IMR-90 (cell line): Measurements from ENCODE around the gene ZXDC. TPM values are rescaled to one million over a fixed set of nuclear protein-coding genes. Genes with fewer than 3 reads are reported as not detected.
A peak's percentile ranks its signal among the peaks of the same experiment; 100 is the strongest.

Experiments used
- ATAC-seq: fragments of 200-7000 bp; cut with Tn5 transposase; 2 replicates; pipeline ENCODE4 v1.9.1; 2020; ENCODE audit warnings: low read depth, mild to moderate bottlenecking, moderate library complexity
- BruUV-seq: library from RNA; stranded (reverse); fragments of 400-500 nt; replicated peaks from 2 replicates; lab custom pipeline; 2021; lab: Mats Ljungman, UMichigan
- CTCF ChIA-PET: fragments of 300-600 bp; formaldehyde crosslinking; extraction: SDS; loops from one replicate; lab custom pipeline; 2021; ENCODE audit warnings: antibody characterized with exemption; lab: Yijun Ruan, JAX
- POLR2A ChIA-PET: fragments of 300-600 bp; sonication (Branson Sonifier 250); formaldehyde crosslinking; loops from one replicate; lab custom pipeline; 2022; ENCODE audit warnings: antibody characterized with exemption; ENCODE audit not compliant: unreplicated experiment; lab: Charles Lee
- DNase-seq: peaks from one replicate; pipeline ENCODE4 v3.0.0; 2013
- H2AFZ ChIP-seq: replicated peaks from 2 replicates; pipeline ENCODE3; 2013; ENCODE audit warnings: low read length, mild to moderate bottlenecking; ENCODE audit not compliant: poor library complexity
- H2AK5ac ChIP-seq: 2 replicates; pipeline ENCODE4 v1.6.1; 2013; ENCODE audit warnings: low read depth, low read length, inconsistent platforms
- H2AK9ac ChIP-seq: replicated peaks from 2 replicates; pipeline ENCODE3; 2013; ENCODE audit warnings: mild to moderate bottlenecking, low read depth, low read length, moderate library complexity; ENCODE audit not compliant: poor library complexity
- H2BK120ac ChIP-seq: 2 replicates; pipeline ENCODE4 v1.6.1; 2013; ENCODE audit warnings: low read depth, low read length, inconsistent platforms
- H2BK15ac ChIP-seq: 3 replicates; pipeline ENCODE4 v1.6.1; 2013; ENCODE audit warnings: low read depth, low read length, inconsistent platforms
- H2BK20ac ChIP-seq: 2 replicates; pipeline ENCODE4 v1.6.1; 2013; ENCODE audit warnings: low read depth, mild to moderate bottlenecking, inconsistent platforms, low read length, moderate library complexity
- H2BK5ac ChIP-seq: 2 replicates; pipeline ENCODE4 v1.6.1; 2013; ENCODE audit warnings: mild to moderate bottlenecking, low read depth, low read length, inconsistent platforms; ENCODE audit not compliant: poor library complexity, severe bottlenecking
- H3K14ac ChIP-seq: replicated peaks from 2 replicates; pipeline ENCODE4 v1.6.1; 2013; ENCODE audit warnings: low read depth, low read length, inconsistent platforms
- H3K18ac ChIP-seq: 2 replicates; pipeline ENCODE4 v1.6.1; 2013; ENCODE audit warnings: low read depth, low read length, control low read depth
- H3K23ac ChIP-seq: 2 replicates; pipeline ENCODE4 v1.6.1; 2013; ENCODE audit warnings: low read depth, low read length, inconsistent platforms
- H3K27ac ChIP-seq: 2 replicates; pipeline ENCODE4 v1.5.1; 2013; ENCODE audit warnings: mild to moderate bottlenecking, control low read depth, low read length; ENCODE audit not compliant: insufficient read depth
- H3K27me3 ChIP-seq: 2 replicates; pipeline ENCODE4 v1.6.1; 2013; ENCODE audit warnings: low read length; ENCODE audit not compliant: control insufficient read depth, insufficient read depth
- H3K36me3 ChIP-seq: 2 replicates; pipeline ENCODE4 v1.6.1; 2013; ENCODE audit warnings: low read length, mixed read lengths; ENCODE audit not compliant: control insufficient read depth, insufficient read depth
- H3K4ac ChIP-seq: 2 replicates; pipeline ENCODE4 v1.6.1; 2013; ENCODE audit warnings: low read depth, low read length, inconsistent platforms
- H3K4me1 ChIP-seq: 2 replicates; pipeline ENCODE4 v1.6.1; 2013; ENCODE audit warnings: low read length, mixed read lengths; ENCODE audit not compliant: control insufficient read depth, insufficient read depth
- H3K4me2 ChIP-seq: 2 replicates; pipeline ENCODE4 v1.6.1; 2013; ENCODE audit warnings: low read depth, mild to moderate bottlenecking, control low read depth, low read length, moderate library complexity
- H3K4me3 ChIP-seq: 2 replicates; pipeline ENCODE4 v1.5.1; 2013; ENCODE audit warnings: low read depth, mild to moderate bottlenecking, control low read depth, low read length, moderate library complexity; ENCODE audit not compliant: insufficient read depth
- H3K56ac ChIP-seq: 2 replicates; pipeline ENCODE4 v1.6.1; 2013; ENCODE audit warnings: low read length, inconsistent platforms; ENCODE audit not compliant: insufficient read depth; ENCODE audit errors: extremely low read depth
- H3K79me1 ChIP-seq, 2 experiments: 2 replicates each; pipeline ENCODE4 v1.6.1; 2013; ENCODE audit warnings: low read length in 2 of 2, inconsistent platforms in 1 of 2, low read depth in 1 of 2
- H3K9ac ChIP-seq: 2 replicates; pipeline ENCODE4 v1.6.1; 2013; ENCODE audit warnings: low read depth, low read length, control low read depth
- H3K9me1 ChIP-seq: 2 replicates; pipeline ENCODE4 v1.6.1; 2013; ENCODE audit warnings: low read length, inconsistent platforms; ENCODE audit not compliant: insufficient read depth
- H3K9me3 ChIP-seq: 2 replicates; pipeline ENCODE4 v1.6.1; 2013; ENCODE audit warnings: low read length; ENCODE audit not compliant: control insufficient read depth, insufficient read depth
- H4K20me1 ChIP-seq: 2 replicates; pipeline ENCODE4 v1.6.1; 2013; ENCODE audit warnings: low read length, inconsistent platforms; ENCODE audit not compliant: insufficient read depth
- H4K5ac ChIP-seq: 2 replicates; pipeline ENCODE4 v1.6.1; 2013; ENCODE audit warnings: mild to moderate bottlenecking, low read depth, low read length, control low read depth
- H4K8ac ChIP-seq, 2 experiments: 2 replicates each; pipeline ENCODE4 v1.6.1; 2013; ENCODE audit warnings: low read depth in 2 of 2, low read length in 2 of 2, control low read depth in 1 of 2, inconsistent platforms in 1 of 2
- H4K91ac ChIP-seq: 2 replicates; pipeline ENCODE4 v1.6.1; 2013; ENCODE audit warnings: low read depth, low read length, inconsistent platforms; ENCODE audit not compliant: insufficient read depth
- BHLHE40 ChIP-seq: fragments of 150-350 bp; IDR thresholded peaks from 2 replicates; pipeline ENCODE4 v1.6.1; 2016; ENCODE audit warnings: mild to moderate bottlenecking, low read depth, low read length
- CEBPB ChIP-seq: IDR thresholded peaks from 2 replicates; pipeline ENCODE4 v1.6.1; 2012; ENCODE audit warnings: low read depth, low read length, improper control_type of control experiment
- CHD1 ChIP-seq: IDR thresholded peaks from 2 replicates; pipeline ENCODE4 v1.6.1; 2012; ENCODE audit warnings: low read depth, low read length, improper control_type of control experiment
- FOS ChIP-seq: fragments of 150-350 bp; IDR thresholded peaks from 2 replicates; pipeline ENCODE4 v1.6.1; 2016; ENCODE audit warnings: low read depth, low read length
- MAFK ChIP-seq: IDR thresholded peaks from 2 replicates; pipeline ENCODE4 v1.6.1; 2012; ENCODE audit warnings: low read depth, low read length, improper control_type of control experiment
- MAZ ChIP-seq: IDR thresholded peaks from 2 replicates; pipeline ENCODE4 v1.6.1; 2012; ENCODE audit warnings: low read depth, mild to moderate bottlenecking, low read length, improper control_type of control experiment, moderate library complexity, borderline replicate concordance
- NFE2L2 ChIP-seq: fragments of 150-350 bp; IDR thresholded peaks from 2 replicates; pipeline ENCODE4 v1.6.1; 2016; ENCODE audit warnings: low read depth, mild to moderate bottlenecking, low read length
- POLR2A ChIP-seq: IDR thresholded peaks from 2 replicates; pipeline ENCODE4 v1.6.1; 2012; ENCODE audit warnings: mild to moderate bottlenecking, low read depth, low read length
- RAD21 ChIP-seq: IDR thresholded peaks from 2 replicates; pipeline ENCODE4 v1.6.1; 2012; ENCODE audit warnings: low read length, improper control_type of control experiment
- RCOR1 ChIP-seq: IDR thresholded peaks from 2 replicates; pipeline ENCODE4 v1.6.1; 2012; ENCODE audit warnings: mild to moderate bottlenecking, low read length, improper control_type of control experiment; ENCODE audit not compliant: insufficient replicate concordance
- RFX5 ChIP-seq: IDR thresholded peaks from 2 replicates; pipeline ENCODE4 v1.8.0; 2012; ENCODE audit warnings: low read depth, mild to moderate bottlenecking, low read length, moderate library complexity
- SMC3 ChIP-seq: fragments of 150-350 bp; IDR thresholded peaks from 2 replicates; pipeline ENCODE4 v1.6.1; 2016; ENCODE audit warnings: low read depth, mild to moderate bottlenecking, antibody characterized with exemption, low read length, moderate library complexity
- WGBS, 2 experiments: methylation state at CpG; one replicate each; pipeline versions ENCODE4 v1.1.5 to v1.1.7; 2013; ENCODE audit warnings: missing lambda C conversion rate in 2 of 2; ENCODE audit not compliant: insufficient read length in 1 of 2; ENCODE audit errors: extremely low coverage in 2 of 2; 5-methylcytosine and 5-hydroxymethylcytosine counted together
- dilution Hi-C: fragments of 300-500 bp; cut with HindIII; formaldehyde crosslinking; loops from one replicate; pipeline ENCODE4 v1.14.3; 2018; ENCODE audit warnings: low sequenced_read_pairs; ENCODE audit not compliant: unreplicated experiment
- in situ Hi-C: fragments of 300-500 bp; cut with MboI; formaldehyde crosslinking; loops from 3 replicates; pipeline ENCODE4 v1.14.3; 2019; ENCODE audit warnings: low sequenced_read_pairs, inconsistent platforms, mixed read lengths
- intact Hi-C: fragments of 100-400 bp; cut with micrococcal nuclease; formaldehyde crosslinking; loops from 2 replicates; pipeline ENCODE4 v1.10.0; 2022
- polyA plus RNA-seq, 3 experiments: library from polyadenylated mRNA; depleted of rRNA; stranded (reverse); fragments of >200 nt; gene quantifications; 2 replicates each; pipeline ENCODE4 v1.2.3, GENCODE V29; 2012; ENCODE audit warnings: low replicate concordance in 1 of 3
- total RNA-seq: library from RNA; depleted of rRNA; stranded (reverse); fragments of >200 nt; gene quantifications from 2 replicates; pipeline ENCODE4 v1.2.3, GENCODE V29; 2012
- TF ChIP-seq, protein P1 (sequence below): conservative IDR thresholded peaks from 2 replicates; pipeline ENCODE4 v1.5.1; 2012; ENCODE audit warnings: mild to moderate bottlenecking, low read depth, low read length, improper control_type of control experiment
- TF ChIP-seq, protein P2 (sequence below): fragments of 150-350 bp; IDR thresholded peaks from 2 replicates; pipeline ENCODE4 v1.6.1; 2017; ENCODE audit warnings: mild to moderate bottlenecking, antibody characterized with exemption, low read length, low read depth

Gene ZXDC
- total and polyA plus RNA-seq, 2 of the 4 experiments (the other 2 are of a cell fraction): 11.5 to 14.3 TPM

GRCh38 chr3:126474498-126475412 lies 936 bp downstream of the ZXDC start:
- peak overlapping the region; percentile 26; the same call in 1 of the 2 replicates for H3K56ac ChIP-seq
- H2BK120ac ChIP-seq: no peak overlapping the region
- no peak overlapping the region for H4K5ac ChIP-seq
- H2BK5ac ChIP-seq: no peak overlapping the region
- no peaks in the 10 kb centered on the region for H3K27me3 ChIP-seq
- peaks cover 38% of the 10 kb centered on the region for H4K20me1 ChIP-seq
- peak overlapping the region; percentile 4 for H2AK9ac ChIP-seq
- H3K9ac ChIP-seq: peak overlapping the region; percentile 66
- H2AK5ac ChIP-seq: peak overlapping the region; percentile 24; the same call in 1 of the 2 replicates
- ChIA-PET CTCF (no interaction called here), POLR2A (no interaction called here)
- H3K9me3 ChIP-seq: no peaks in the 10 kb centered on the region
- dilution Hi-C loops (no loop called here), in situ Hi-C loops (no loop called here), intact Hi-C loops (loop anchor here (5.0 to 10.0 kb wide), 2 partner anchors 217 to 340 kb away; no protein-coding TSS in a partner anchor)
- no peak overlapping the region for H2BK15ac ChIP-seq
- DNase-seq (peak; percentile 35), ATAC-seq (peak; percentile 0)
- peak overlapping the region; percentile 82 for H2AFZ ChIP-seq
- no TSS peak for BruUV-seq
- 5% methylated on average over 41 of the region's 72 CpGs; no CpG with 5 or more reads in 1 of the 2 experiments for WGBS, 2 experiments
- no peak overlapping the region for H4K91ac ChIP-seq
- peak overlapping the region; percentile 20; the same call in 1 of the 2 replicates for H3K4ac ChIP-seq
- no peak overlapping the region for H3K18ac ChIP-seq
- H3K4me2 ChIP-seq: peak overlapping the region; percentile 99
- H3K79me1 ChIP-seq: peaks cover 37 to 50% of the 10 kb centered on the region in 2 experiments
- peak overlapping the region; percentile 68 for H3K23ac ChIP-seq
- peak overlapping the region; percentile 46 for H3K27ac ChIP-seq
- H3K14ac ChIP-seq: peak overlapping the region; percentile 45; the same call in 1 of the 2 replicates
- H3K4me1 ChIP-seq: peaks cover 16% of the 10 kb centered on the region
- peaks cover 26% of the 10 kb centered on the region for H3K9me1 ChIP-seq
- H3K4me3 ChIP-seq: peak overlapping the region; percentile 77
- no peak overlapping the region for H2BK20ac ChIP-seq
- H3K36me3 ChIP-seq: peaks cover 17% of the 10 kb centered on the region
- no peak overlapping the region for H4K8ac ChIP-seq
- TF ChIP-seq POLR2A: no peak
- TF ChIP-seq NFE2L2: no peak
- no peak; the same call in 1 of the 2 replicates for TF ChIP-seq CHD1
- no peak for TF ChIP-seq RFX5
- no peak for TF ChIP-seq MAZ
- no peak for TF ChIP-seq MAFK
- TF ChIP-seq CEBPB: no peak
- TF ChIP-seq, protein P1, sequence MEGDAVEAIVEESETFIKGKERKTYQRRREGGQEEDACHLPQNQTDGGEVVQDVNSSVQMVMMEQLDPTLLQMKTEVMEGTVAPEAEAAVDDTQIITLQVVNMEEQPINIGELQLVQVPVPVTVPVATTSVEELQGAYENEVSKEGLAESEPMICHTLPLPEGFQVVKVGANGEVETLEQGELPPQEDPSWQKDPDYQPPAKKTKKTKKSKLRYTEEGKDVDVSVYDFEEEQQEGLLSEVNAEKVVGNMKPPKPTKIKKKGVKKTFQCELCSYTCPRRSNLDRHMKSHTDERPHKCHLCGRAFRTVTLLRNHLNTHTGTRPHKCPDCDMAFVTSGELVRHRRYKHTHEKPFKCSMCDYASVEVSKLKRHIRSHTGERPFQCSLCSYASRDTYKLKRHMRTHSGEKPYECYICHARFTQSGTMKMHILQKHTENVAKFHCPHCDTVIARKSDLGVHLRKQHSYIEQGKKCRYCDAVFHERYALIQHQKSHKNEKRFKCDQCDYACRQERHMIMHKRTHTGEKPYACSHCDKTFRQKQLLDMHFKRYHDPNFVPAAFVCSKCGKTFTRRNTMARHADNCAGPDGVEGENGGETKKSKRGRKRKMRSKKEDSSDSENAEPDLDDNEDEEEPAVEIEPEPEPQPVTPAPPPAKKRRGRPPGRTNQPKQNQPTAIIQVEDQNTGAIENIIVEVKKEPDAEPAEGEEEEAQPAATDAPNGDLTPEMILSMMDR: no peak
- TF ChIP-seq SMC3: no peak
- no peak for TF ChIP-seq RAD21
- TF ChIP-seq, protein P2, sequence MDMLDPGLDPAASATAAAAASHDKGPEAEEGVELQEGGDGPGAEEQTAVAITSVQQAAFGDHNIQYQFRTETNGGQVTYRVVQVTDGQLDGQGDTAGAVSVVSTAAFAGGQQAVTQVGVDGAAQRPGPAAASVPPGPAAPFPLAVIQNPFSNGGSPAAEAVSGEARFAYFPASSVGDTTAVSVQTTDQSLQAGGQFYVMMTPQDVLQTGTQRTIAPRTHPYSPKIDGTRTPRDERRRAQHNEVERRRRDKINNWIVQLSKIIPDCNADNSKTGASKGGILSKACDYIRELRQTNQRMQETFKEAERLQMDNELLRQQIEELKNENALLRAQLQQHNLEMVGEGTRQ: no peak
- TF ChIP-seq BHLHE40: no peak
- TF ChIP-seq FOS: no peak
- TF ChIP-seq RCOR1: no peak
